CD1c-positive myeloid dendritic cell (primary cell): ENCODE data around the gene GRM3.

Experiments
- DNase-seq: peaks from one replicate; pipeline ENCODE4 v3.0.0-alpha.2; 2016; ENCODE audit errors: extremely low spot score

The GRM3 gene

GRCh38 chr7:86786376-86786775, 142.7 kb downstream of the GRM3 start:
- DNase-seq = no peak

GRCh38 chr7:86788948-86789347, 145.2 kb downstream of the GRM3 start:
- DNase-seq = no peak

DNA sequence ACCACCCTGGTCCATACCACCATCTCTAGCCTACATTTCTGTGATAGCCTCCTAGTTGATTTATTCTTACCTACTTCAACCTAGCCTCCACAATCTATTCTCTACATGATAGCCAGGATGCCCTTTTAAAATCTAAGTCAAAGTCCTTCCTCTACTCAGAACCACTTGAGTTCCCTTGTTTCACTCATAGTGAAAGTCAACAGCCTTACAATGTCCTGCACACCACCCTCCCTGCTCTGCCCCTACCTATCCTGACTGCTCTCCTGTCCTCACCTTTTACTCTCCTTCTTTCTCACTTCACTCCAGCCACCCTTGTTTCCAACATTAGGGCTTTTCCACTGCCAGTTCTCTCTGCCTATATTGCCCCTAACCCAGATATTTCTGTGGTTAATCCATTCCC, 146.7 kb downstream of the GRM3 start:
- no peak for DNase-seq

DNA sequence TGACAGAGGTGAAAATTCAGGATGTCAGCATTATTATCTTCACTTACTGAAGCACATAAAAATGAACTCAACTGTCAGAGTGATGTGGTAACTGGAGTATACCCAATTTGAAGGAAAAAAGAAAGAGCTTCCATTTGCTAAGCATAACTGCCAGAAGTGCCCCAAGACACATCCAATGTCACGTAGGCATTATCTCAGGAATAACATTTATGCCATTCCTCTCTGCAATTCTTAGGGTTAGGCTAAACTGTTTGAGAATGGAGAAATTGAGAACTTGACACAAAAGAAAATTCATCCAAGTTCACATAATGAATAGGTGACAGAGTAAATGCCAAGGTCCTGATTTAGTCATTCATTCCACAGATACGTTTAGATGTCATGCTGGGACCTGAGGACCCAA, 148.6 kb downstream of the GRM3 start:
- no peak for DNase-seq

DNA sequence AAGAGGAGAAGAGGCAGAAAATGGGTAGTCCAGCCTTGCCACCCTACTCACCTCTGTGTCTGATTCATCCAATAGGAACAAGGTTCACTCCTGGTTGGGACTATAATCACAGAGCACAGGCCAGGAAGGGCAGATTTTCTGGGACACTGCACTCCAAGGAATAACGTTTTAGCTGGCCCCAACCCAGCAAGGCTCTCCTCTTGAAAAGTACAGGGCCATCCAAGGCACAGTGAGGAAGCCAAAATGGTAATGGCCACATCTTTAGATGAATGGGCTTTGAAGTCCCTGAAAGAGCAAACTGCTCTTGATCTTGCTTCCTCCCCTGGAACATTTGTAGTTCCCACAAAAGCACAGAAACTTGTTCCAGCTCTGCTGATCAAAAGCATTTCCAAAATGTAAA, 149.4 kb downstream of the GRM3 start:
- DNase-seq = no peak

DNA sequence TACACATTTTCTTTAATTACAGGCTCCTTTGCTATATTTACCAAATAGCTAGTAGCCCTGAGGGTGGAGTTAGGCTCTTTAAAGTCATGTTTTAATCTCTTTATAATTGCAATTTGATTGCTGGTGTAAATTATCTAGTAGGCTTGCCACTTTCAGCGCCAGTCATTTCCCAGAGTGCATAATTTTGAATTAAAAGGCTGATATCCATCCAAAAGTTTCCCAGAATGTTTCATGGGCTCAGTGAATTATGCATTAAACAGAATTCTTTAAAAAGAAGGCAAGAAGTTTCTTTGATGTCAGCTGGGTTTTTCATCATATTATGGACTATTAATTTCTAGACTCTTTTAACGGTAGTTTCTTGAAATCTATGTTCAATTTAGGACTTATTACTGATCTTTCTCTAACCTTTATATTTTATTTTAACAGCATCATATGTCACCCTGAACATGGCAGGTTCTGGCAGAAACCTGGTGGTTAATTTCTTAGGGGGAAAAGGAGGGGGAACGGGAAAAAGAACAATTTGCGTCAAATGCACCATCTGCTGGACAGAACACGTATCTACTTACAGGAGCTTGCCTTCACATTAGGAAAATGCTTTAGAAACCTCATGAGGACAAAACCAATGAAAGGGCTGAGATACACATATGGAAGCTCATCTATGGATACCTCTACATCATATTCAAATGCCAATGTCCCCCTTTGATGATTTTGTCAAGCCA, 171.1 kb downstream of the GRM3 start:
- no peak for DNase-seq

DNA sequence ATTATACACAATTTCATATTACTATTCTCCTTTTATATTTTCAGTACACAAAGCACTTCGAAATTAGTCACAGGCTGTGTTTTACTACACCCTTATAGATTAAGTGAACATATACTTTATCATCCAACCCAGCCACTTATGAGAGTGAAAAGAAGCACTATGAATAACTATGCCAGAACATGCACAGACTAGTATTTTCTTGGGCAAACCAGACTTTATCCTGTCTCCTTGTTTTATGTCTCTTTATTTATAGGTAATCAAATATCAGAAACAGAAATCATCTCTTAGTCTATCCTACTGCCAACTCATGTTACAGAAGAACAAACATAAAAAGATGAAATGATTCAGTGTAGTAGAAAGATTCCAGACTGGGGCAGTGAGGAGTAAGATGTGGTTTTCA, 171.8 kb downstream of the GRM3 start:
- no peak for DNase-seq

- no peak for DNase-seq
Observed at GRCh38 chr7:86818903-86819302, 175.2 kb downstream of the GRM3 start.

GRCh38 chr7:86823769-86824168, 180.1 kb downstream of the GRM3 start:
- no peak for DNase-seq

DNA sequence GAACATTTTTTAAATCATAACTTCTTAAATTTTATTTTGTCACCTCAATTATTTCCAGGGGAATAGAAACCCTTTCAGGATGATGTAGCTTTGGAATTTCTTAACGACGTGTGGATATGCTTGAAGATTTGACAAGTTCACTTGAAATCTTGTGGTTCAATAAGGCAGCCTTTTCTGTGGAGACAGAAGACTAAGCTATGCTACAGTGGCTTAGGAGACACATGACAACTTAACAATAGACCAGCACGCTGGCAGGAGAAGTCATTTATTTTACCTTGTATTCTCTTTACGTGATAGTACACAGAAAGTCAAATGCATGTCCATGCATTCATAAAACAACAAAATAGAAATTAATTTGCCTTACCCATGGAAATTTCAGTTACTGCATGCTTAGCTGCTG, 181.6 kb downstream of the GRM3 start:
- DNase-seq = no peak

- no peak for DNase-seq
Observed at GRCh38 chr7:86826948-86827347, 183.2 kb downstream of the GRM3 start.

DNA sequence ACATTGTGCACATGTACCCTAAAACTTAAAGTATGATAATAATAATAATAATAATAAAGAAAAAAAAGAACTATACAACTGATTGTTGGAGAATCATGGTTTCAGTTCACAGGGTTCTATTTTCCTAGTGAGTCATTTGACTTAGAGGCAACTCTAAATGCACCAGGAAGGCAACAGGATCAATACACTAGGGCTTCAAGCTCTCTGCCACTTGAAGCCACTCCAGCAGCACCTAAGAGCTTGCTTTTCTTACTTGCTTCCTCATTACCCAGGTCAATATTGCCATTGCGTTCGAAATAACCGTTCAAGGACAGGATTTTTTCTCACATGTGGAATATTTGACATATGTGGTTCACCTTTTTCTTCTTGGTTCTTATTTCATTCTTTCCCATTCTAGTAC, 189.7 kb downstream of the GRM3 start:
- DNase-seq = no peak

DNA sequence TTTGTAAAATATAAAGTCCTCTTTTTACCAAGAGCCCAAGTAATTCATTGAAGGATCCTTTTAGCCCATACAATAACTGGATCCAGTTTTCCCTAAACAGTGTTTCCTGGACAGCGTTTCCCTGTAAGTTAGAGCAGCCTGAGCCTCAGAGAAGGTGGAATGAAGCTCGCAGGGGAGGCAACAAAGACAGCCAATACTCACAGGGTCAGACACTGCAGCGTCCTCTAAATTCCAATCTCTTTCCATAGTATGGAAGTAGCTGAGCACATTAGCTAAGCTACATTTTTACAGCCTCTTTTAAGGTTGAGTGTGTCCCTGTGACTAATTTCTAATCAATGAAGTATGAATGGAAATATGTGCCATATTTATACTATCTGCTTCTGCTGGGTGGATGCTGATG, 193.5 kb downstream of the GRM3 start:
- no peak for DNase-seq

DNA sequence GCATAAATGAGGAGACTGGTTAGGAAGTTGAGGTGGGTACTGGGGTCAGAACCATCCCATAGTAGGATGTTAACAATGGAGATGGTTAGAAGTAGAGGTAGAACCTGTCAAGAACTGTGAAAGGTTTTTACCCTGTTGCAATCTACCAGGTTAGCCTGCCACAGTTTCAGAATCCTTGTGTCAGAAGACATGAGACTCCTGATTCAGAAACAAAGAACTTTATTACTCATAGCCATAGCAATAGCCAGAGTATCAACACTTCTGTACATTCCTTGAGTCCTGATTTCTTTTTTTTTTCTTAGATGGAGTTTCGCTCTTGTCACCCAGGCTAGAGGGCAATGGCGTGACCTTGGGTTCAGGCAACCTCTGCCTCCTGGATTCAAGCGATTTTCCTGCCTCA, 200.9 kb downstream of the GRM3 start:
- DNase-seq = no peak

GRCh38 chr7:86846494-86847190, 202.9 kb downstream of the GRM3 start:
- no peak for DNase-seq

DNA sequence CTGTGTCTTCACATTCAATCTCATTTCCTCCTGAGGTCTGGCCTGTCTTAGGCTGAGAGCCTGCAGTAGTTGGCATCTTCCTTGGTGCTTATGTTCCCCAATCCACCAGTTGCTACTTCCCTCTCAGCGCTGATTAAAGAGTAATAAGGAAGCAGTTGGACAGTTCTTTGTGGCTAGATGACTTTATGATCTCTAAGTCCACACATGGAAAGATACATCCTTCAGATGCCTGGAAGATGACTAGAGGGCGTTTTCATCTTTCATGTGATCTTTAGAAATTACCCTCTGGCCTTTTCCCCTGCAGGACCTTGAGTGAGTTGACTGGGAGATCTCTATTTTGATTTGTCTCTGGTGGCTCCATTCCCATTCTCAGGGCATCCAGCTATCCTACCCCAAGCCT, 204.5 kb downstream of the GRM3 start:
- DNase-seq = no peak

DNA sequence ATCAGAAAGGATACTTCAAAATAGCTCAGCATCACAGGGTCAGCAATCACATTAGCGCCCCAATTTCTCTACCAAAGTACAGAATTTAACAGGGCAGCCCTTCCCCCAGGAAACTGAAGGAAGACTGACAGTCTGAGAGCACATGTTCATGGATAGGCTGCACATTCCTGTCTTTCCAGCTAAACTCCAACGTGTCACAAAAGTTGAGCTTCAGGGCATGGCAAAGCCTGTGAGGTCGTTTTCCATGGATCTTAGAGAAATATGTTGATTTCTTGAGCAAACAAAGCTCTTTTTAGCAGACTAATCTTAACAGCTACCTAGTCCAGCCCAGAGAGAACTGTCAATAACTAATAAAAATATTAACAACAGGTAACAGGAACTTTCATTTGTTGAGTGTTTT, 207.9 kb downstream of the GRM3 start:
- DNase-seq = no peak

DNA sequence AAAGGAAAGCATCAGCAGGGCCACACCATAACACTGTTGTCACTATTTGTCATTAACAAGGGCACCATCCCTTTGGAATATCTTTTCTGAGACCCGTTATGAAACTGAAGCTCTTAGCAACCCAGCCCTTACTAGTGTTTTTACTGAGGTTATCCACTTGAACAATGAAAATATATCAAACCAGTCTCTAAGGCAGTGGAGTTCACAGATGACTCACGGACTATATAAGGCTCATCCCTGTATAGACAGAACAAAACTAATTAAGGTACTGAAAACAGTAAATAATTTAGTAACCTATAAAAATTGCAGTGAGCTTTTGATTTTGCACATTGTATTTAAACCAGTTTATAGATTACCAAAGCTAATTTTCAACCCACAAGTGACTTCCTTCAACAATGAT, 219.7 kb downstream of the GRM3 start:
- no peak for DNase-seq

GRCh38 chr7:86867163-86867762, 223.6 kb downstream of the GRM3 start:
- no peak for DNase-seq

- no peak for DNase-seq
Observed at GRCh38 chr7:86876146-86876545, 232.4 kb downstream of the GRM3 start.

DNA sequence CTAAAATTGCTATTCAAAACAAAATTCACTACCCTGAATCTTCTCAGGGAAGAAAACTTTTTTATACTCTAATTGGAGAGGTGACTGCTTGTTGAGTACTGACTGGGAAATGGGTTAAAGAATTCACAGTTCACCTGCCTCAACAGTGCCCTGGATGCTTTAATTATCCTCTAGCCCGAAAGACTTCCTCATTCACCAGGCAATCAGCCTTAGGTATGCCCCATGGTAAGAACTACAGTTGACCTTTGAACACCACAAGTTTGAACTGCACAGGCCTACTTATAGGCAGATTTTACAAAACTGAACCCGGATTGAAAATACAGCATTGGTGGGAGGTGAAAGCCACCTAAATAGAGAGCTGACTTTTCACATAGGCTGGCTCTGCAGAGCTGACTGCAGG, 240.4 kb downstream of the GRM3 start:
- DNase-seq = no peak

- DNase-seq = no peak
Observed at GRCh38 chr7:86889501-86889900, 245.8 kb downstream of the GRM3 start.

DNA sequence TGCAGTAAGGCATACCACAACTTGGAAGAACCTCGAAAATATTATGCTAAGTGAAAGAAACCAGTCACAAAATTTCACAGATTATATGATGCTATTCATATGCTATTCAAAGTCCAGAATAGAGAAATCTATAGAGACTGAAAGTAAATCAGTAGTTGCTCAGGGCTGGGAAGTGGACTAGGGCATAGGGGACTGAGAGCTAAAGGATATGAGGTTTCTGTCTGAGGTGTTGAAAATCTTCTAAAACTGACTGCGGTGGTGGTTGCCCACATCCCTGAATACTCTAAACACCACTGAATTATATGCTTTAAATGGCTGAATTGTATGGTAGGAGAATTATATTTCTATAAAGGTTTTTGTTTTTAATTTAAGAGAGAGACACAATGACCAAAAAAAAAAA, 254.5 kb downstream of the GRM3 start:
- DNase-seq = no peak
